H1 (cell line): ENCODE measurements around the gene ZNF646. TPM values are rescaled to one million over a fixed set of nuclear protein-coding genes. Genes with fewer than 3 reads are reported as not detected.

ENCODE experiments used
- CTCF ChIA-PET: fragments of 300-600 bp; sonication (Branson Sonifier 250); formaldehyde crosslinking; loops from one replicate; lab custom pipeline; 2021; ENCODE audit not compliant: partially characterized antibody; lab: Charles Lee
- POLR2A ChIA-PET: fragments of 300-600 bp; sonication (Branson Sonifier 250); formaldehyde crosslinking; loops from one replicate; lab custom pipeline; 2021; ENCODE audit warnings: inconsistent platforms; ENCODE audit not compliant: partially characterized antibody; lab: Charles Lee
- DNase-seq, 2 experiments: peaks; one replicate each; pipeline versions ENCODE4 v3.0.0 to v3.0.0-alpha.2; 2010 to 2022; ENCODE audit warnings: low spot score in 2 of 2, low read depth in 1 of 2, mixed read lengths in 1 of 2
- FAIRE-seq: peaks from 2 replicates; lab custom pipeline; 2011; peaks lifted over from hg19 to GRCh38; lab: Jason Lieb, UNC
- H2AFZ ChIP-seq: 2 replicates; pipeline ENCODE4 v1.8.1; 2012; ENCODE audit warnings: low read length, inconsistent platforms
- H2AK5ac ChIP-seq: 2 replicates; pipeline ENCODE4 v1.6.1; 2013; ENCODE audit warnings: low read depth, low read length
- H2BK120ac ChIP-seq: replicated peaks from 2 replicates; pipeline ENCODE3; 2013; ENCODE audit warnings: low read depth, low read length, inconsistent platforms
- H2BK12ac ChIP-seq: 2 replicates; pipeline ENCODE4 v1.6.1; 2013; ENCODE audit warnings: low read depth, low read length
- H2BK15ac ChIP-seq: 2 replicates; pipeline ENCODE4 v1.6.1; 2013; ENCODE audit warnings: low read length
- H2BK20ac ChIP-seq: 2 replicates; pipeline ENCODE4 v1.6.1; 2013; ENCODE audit warnings: low read length
- H2BK5ac ChIP-seq: 2 replicates; pipeline ENCODE4 v1.6.1; 2013; ENCODE audit warnings: low read depth, low read length
- H3K14ac ChIP-seq: 2 replicates; pipeline ENCODE4 v1.6.1; 2013; ENCODE audit warnings: inconsistent platforms; ENCODE audit not compliant: insufficient read length
- H3K18ac ChIP-seq: 2 replicates; pipeline ENCODE4 v1.6.1; 2013; ENCODE audit warnings: low read length; ENCODE audit errors: extremely low read depth
- H3K23ac ChIP-seq: 2 replicates; pipeline ENCODE4 v1.6.1; 2013; ENCODE audit warnings: inconsistent platforms; ENCODE audit not compliant: insufficient read length
- H3K23me2 ChIP-seq: 2 replicates; pipeline ENCODE4 v1.6.1; 2013; ENCODE audit warnings: low read depth, low read length
- H3K27ac ChIP-seq: 2 replicates; pipeline ENCODE4 v1.6.1; 2011; ENCODE audit warnings: low read depth, low read length, inconsistent platforms
- H3K27me3 ChIP-seq, 4 experiments: replicated peaks in 1 of 4; 1 replicate in 1 of 4; 2 replicates in 3 of 4; pipeline versions ENCODE4 v1.6.1 to v1.8.1; 2011 to 2013; ENCODE audit warnings: low read length in 3 of 4, mild to moderate bottlenecking in 3 of 4, inconsistent platforms in 2 of 4, mixed read lengths in 2 of 4, moderate library complexity in 1 of 4; ENCODE audit not compliant: control insufficient read depth in 3 of 4, insufficient read depth in 3 of 4; ENCODE audit errors: extremely low read depth in 1 of 4
- H3K36me3 ChIP-seq, 4 experiments: 2 replicates each; pipeline versions ENCODE4 v1.6.1 to v1.8.1; 2011 to 2013; ENCODE audit warnings: mild to moderate bottlenecking in 4 of 4, low read length in 3 of 4, moderate library complexity in 2 of 4, control low read depth in 1 of 4, inconsistent platforms in 1 of 4; ENCODE audit not compliant: insufficient read depth in 4 of 4, control insufficient read depth in 2 of 4
- H3K4ac ChIP-seq: replicated peaks from 2 replicates; pipeline ENCODE3; 2013; ENCODE audit warnings: low read length, low read depth, mixed read lengths, inconsistent platforms; ENCODE audit not compliant: insufficient read length
- H3K4me1 ChIP-seq, 4 experiments: replicated peaks in 1 of 4; 1 replicate in 1 of 4; 2 replicates in 3 of 4; pipeline versions ENCODE4 v1.6.1 to v1.8.1; 2011 to 2013; ENCODE audit warnings: low read length in 3 of 4, inconsistent platforms in 2 of 4, mixed read lengths in 1 of 4; ENCODE audit not compliant: insufficient read depth in 4 of 4, control insufficient read depth in 3 of 4
- H3K4me2 ChIP-seq, 2 experiments: 2 replicates each; pipeline versions ENCODE4 v1.6.1 to v1.8.1; 2011 to 2013; ENCODE audit warnings: low read depth in 2 of 2, low read length in 2 of 2, control low read depth in 1 of 2, inconsistent platforms in 1 of 2, mild to moderate bottlenecking in 1 of 2; ENCODE audit not compliant: insufficient read depth in 1 of 2
- H3K4me3 ChIP-seq, 4 experiments: fragments of 200-600, 300-600 bp in 1 of 4; sonication (generic), shearing (Covaris generic), sonication (Bioruptor Twin) in 1 of 4; 2 replicates each; pipeline versions ENCODE4 v1.5.1 to v1.8.1; 2011 to 2016; ENCODE audit warnings: low read length in 4 of 4, low read depth in 3 of 4, control low read depth in 2 of 4, inconsistent platforms in 2 of 4, mild to moderate bottlenecking in 2 of 4, mixed read lengths in 1 of 4, moderate library complexity in 1 of 4; ENCODE audit not compliant: insufficient read depth in 2 of 4; ENCODE audit errors: extremely low read depth in 1 of 4
- H3K56ac ChIP-seq: replicated peaks from 2 replicates; pipeline ENCODE3; 2013; ENCODE audit warnings: low read depth, mild to moderate bottlenecking, mixed read lengths, low read length, inconsistent platforms; ENCODE audit not compliant: insufficient read length
- H3K79me1 ChIP-seq: 2 replicates; pipeline ENCODE4 v1.6.1; 2013; ENCODE audit warnings: low read depth, low read length, control low read depth
- H3K79me2 ChIP-seq, 2 experiments: 2 replicates each; pipeline versions ENCODE4 v1.6.1 to v1.8.1; 2012 to 2013; ENCODE audit warnings: low read length in 2 of 2, mild to moderate bottlenecking in 2 of 2, inconsistent platforms in 1 of 2; ENCODE audit not compliant: insufficient read depth in 2 of 2, control insufficient read depth in 1 of 2
- H3K9ac ChIP-seq, 4 experiments: replicated peaks in 1 of 4; 1 replicate in 1 of 4; 2 replicates in 3 of 4; pipeline versions ENCODE4 v1.6.1 to v1.8.1; 2011 to 2013; ENCODE audit warnings: low read depth in 3 of 4, low read length in 3 of 4, control low read depth in 2 of 4, mild to moderate bottlenecking in 2 of 4, moderate library complexity in 2 of 4, inconsistent platforms in 1 of 4; ENCODE audit errors: extremely low read depth in 1 of 4
- H3K9me3 ChIP-seq, 2 experiments: 2 replicates each; pipeline versions ENCODE4 v1.6.1 to v1.8.1; 2012 to 2013; ENCODE audit warnings: mild to moderate bottlenecking in 2 of 2, moderate library complexity in 2 of 2, control low read depth in 1 of 2, inconsistent platforms in 1 of 2, low read depth in 1 of 2, low read length in 1 of 2, mixed read lengths in 1 of 2; ENCODE audit not compliant: insufficient read depth in 2 of 2
- H4K20me1 ChIP-seq, 2 experiments: replicated peaks in 1 of 2; 2 replicates each; pipeline versions ENCODE3 to v1.8.1; 2011 to 2013; ENCODE audit warnings: inconsistent platforms in 2 of 2, low read length in 2 of 2, mild to moderate bottlenecking in 1 of 2; ENCODE audit not compliant: insufficient read depth in 2 of 2, control insufficient read depth in 1 of 2
- H4K5ac ChIP-seq: 2 replicates; pipeline ENCODE4 v1.6.1; 2013; ENCODE audit warnings: low read length, low read depth, mixed read lengths, inconsistent platforms; ENCODE audit not compliant: insufficient read length
- H4K8ac ChIP-seq: 2 replicates; pipeline ENCODE4 v1.8.0; 2013; ENCODE audit warnings: mild to moderate bottlenecking, moderate library complexity, low read length, inconsistent platforms; ENCODE audit not compliant: insufficient read depth; ENCODE audit errors: extremely low read depth
- H4K91ac ChIP-seq: replicated peaks from 2 replicates; pipeline ENCODE3; 2013; ENCODE audit warnings: low read length, mixed read lengths, inconsistent platforms; ENCODE audit not compliant: insufficient read length
- JUND ChIP-seq: IDR thresholded peaks from 2 replicates; pipeline ENCODE4 v1.6.1; 2011; ENCODE audit warnings: mild to moderate bottlenecking, improper control_type of control experiment, low read length
- RBBP5 ChIP-seq: IDR thresholded peaks from 2 replicates; pipeline ENCODE4 v1.7.1; 2012; ENCODE audit warnings: low read depth, mild to moderate bottlenecking, inconsistent platforms, low read length, moderate library complexity, borderline replicate concordance
- SIN3A ChIP-seq, 2 experiments: IDR thresholded peaks in 1 of 2; conservative IDR thresholded peaks in 1 of 2; 2 replicates each; pipeline ENCODE4 v1.6.1; 2011 to 2012; ENCODE audit warnings: low read length in 2 of 2, improper control_type of control experiment in 1 of 2, low read depth in 1 of 2, mild to moderate bottlenecking in 1 of 2
- TAF1 ChIP-seq: IDR thresholded peaks from 2 replicates; pipeline ENCODE4 v1.6.1; 2011; ENCODE audit warnings: mild to moderate bottlenecking, low read depth, low read length
- WGBS, 2 experiments: shearing (Covaris generic) in 1 of 2; methylation state at CpG; one replicate each; pipeline versions ENCODE4 v1.1.6 to v1.1.7; 2013 to 2015; ENCODE audit warnings: low lambda C conversion rate in 2 of 2, mixed read lengths in 2 of 2, inconsistent platforms in 1 of 2, low coverage in 1 of 2, missing lambda C conversion rate in 1 of 2; ENCODE audit not compliant: insufficient replicate concordance in 2 of 2, insufficient coverage in 1 of 2, insufficient read length in 1 of 2; ENCODE audit errors: extremely low coverage in 1 of 2, missing lambda C conversion rate in 1 of 2; 5-methylcytosine and 5-hydroxymethylcytosine counted together
- polyA plus RNA-seq, 7 experiments: library from polyadenylated mRNA; depleted of rRNA in 3 of 7; stranded (reverse) in 5 of 7; unstranded in 2 of 7; fragments of >200 nt in 5 of 7; fragments of 200-250 nt in 2 of 7; gene quantifications; 1 replicate in 5 of 7; 2 replicates in 1 of 7; 4 replicates in 1 of 7; pipeline versions ENCODE4 v1.2.1 to v1.2.3, GENCODE V29; 2011 to 2013; ENCODE audit warnings: missing spikeins in 2 of 7, mixed read lengths in 2 of 7
- total RNA-seq: library from RNA; stranded (reverse); fragmentation: NEBNext Ultra II Directional; extraction: Animal tissue kit (Norgen Biotek cat#: 25700); gene quantifications from 2 replicates; pipeline ENCODE4 v1.2.1, GENCODE V29; 2021
- TF ChIP-seq, protein P1 (sequence below), 3 experiments: IDR thresholded peaks; 1 replicate in 2 of 3; 2 replicates in 1 of 3; pipeline versions ENCODE4 v1.5.1 to v1.6.1; 2011; ENCODE audit warnings: low read length in 3 of 3, mild to moderate bottlenecking in 3 of 3, inconsistent platforms in 2 of 3, low read depth in 1 of 3, moderate library complexity in 1 of 3; ENCODE audit not compliant: insufficient read depth in 1 of 3; ENCODE audit errors: control extremely low read depth in 1 of 3

The ZNF646 gene
- total and polyA plus RNA-seq, 2 of the 8 experiments (the other 6 are each of a cell fraction or from before 2014, with no cell fraction given): 6.5 to 25.0 TPM

- Histone ChIP-seq H3K36me3 (peaks cover 2 to 15% (median 12%) of the 10 kb centered on the region in 4 experiments; a peak in 5 of 8 replicates), H4K8ac (no peak overlapping the region), H4K5ac (no peak overlapping the region), H3K4ac (no peak overlapping the region), H3K27ac (no peak overlapping the region), H2BK20ac (no peak overlapping the region), H3K56ac (no peak overlapping the region), H3K18ac (no peak overlapping the region), H4K91ac (no peak overlapping the region), H2BK5ac (no peak overlapping the region), H2BK15ac (no peak overlapping the region; the same call in 1 of the 2 replicates), H3K4me2 (peak overlapping the region; percentile 60 to 77; a peak in 2 of 4 replicates), H3K4me1 (peaks cover 0 to 5% (median 2%) of the 10 kb centered on the region in 4 experiments; a peak in 1 of 7 replicates), H3K23ac (no peak overlapping the region), H3K27me3 (no peaks in the 10 kb centered on the region), H3K14ac (no peak overlapping the region), H3K4me3 (peak overlapping the region in 1 of 4 experiments; percentile 87; a peak in 2 of 8 replicates), H3K79me1 (no peaks in the 10 kb centered on the region; the same call in 1 of the 2 replicates), H4K20me1 (no peaks in the 10 kb centered on the region), H3K79me2 (no peaks in the 10 kb centered on the region), H2AFZ (no peak overlapping the region), H2AK5ac (no peak overlapping the region; the same call in 1 of the 2 replicates), H2BK12ac (no peak overlapping the region; the same call in 1 of the 2 replicates), H3K9me3 (no peaks in the 10 kb centered on the region), H3K9ac (no peak overlapping the region), H2BK120ac (no peak overlapping the region), H3K23me2 (peaks cover 8% of the 10 kb centered on the region)
- 88% methylated on average over 6 of the region's 6 CpGs; no CpG with 5 or more reads in 1 of the 2 experiments for whole genome bisulfite sequencing, 2 experiments
- CTCF ChIA-PET: interaction anchor here (0.9 to 3.1 kb wide), 4 partner anchors 13 to 39 kb away, joined by 3 to 8 read pairs (median 3); no protein-coding TSS in a partner anchor
- DNase-seq: no peak
- FAIRE-seq: no peak
- POLR2A ChIA-PET: interaction anchor here (1.1 to 29.9 kb wide), 3 partner anchors 10 to 79 kb away, joined by 3 to 713 read pairs (median 14); partner anchors contain the start of genes KAT8, PRSS36 and PRSS8
- TF ChIP-seq JUND (no peak), SIN3A (conservative IDR thresholded peaks at IDR 0.05 in 1 of 2, IDR thresholded peaks at IDR 0.05 in 1 of 2; ENCODE audit: low read depth in 1 of 2, low read length in 2 of 2) (no peak), RBBP5 (no peak), TAF1 (no peak)
- TF ChIP-seq, protein P1, sequence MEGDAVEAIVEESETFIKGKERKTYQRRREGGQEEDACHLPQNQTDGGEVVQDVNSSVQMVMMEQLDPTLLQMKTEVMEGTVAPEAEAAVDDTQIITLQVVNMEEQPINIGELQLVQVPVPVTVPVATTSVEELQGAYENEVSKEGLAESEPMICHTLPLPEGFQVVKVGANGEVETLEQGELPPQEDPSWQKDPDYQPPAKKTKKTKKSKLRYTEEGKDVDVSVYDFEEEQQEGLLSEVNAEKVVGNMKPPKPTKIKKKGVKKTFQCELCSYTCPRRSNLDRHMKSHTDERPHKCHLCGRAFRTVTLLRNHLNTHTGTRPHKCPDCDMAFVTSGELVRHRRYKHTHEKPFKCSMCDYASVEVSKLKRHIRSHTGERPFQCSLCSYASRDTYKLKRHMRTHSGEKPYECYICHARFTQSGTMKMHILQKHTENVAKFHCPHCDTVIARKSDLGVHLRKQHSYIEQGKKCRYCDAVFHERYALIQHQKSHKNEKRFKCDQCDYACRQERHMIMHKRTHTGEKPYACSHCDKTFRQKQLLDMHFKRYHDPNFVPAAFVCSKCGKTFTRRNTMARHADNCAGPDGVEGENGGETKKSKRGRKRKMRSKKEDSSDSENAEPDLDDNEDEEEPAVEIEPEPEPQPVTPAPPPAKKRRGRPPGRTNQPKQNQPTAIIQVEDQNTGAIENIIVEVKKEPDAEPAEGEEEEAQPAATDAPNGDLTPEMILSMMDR (IDR thresholded peaks at IDR 0.05; ENCODE audit: control extremely low read depth in 1 of 3, insufficient read depth in 1 of 3, low read depth in 1 of 3, low read length in 3 of 3): no peak
These were observed 33.2 kb downstream of the ZNF646 start for GRCh38 chr16:31107465-31107867.
